GM18505 (cell line): Measurements from ENCODE around the gene FNDC3B.

Experiments
- ATAC-seq: cut with Tn5 transposase; IDR thresholded peaks from one replicate; pipeline ENCODE4 v1.9.1; 2021; ENCODE audit not compliant: unreplicated experiment
- POLR2A ChIP-seq: IDR thresholded peaks from 4 replicates; pipeline ENCODE4 v1.6.1; 2011; ENCODE audit warnings: borderline replicate concordance; ENCODE audit not compliant: insufficient read depth, insufficient read length; ENCODE audit errors: extremely low read depth

The FNDC3B gene

GRCh38 chr3:172192830-172193415 lies 153.5 kb downstream of the FNDC3B start:
- TF ChIP-seq POLR2A, result no peak

GRCh38 chr3:172193436-172193835 lies 154.1 kb downstream of the FNDC3B start:
- TF ChIP-seq POLR2A, result no peak
- no peak for ATAC-seq

More at GRCh38 chr3:172192830-172193415, 153.5 kb downstream of the FNDC3B start:
- ATAC-seq, result no peak

GRCh38 chr3:172194702-172195406 lies 155.5 kb downstream of the FNDC3B start:
- ATAC-seq, result no peak
- no peak for TF ChIP-seq POLR2A

- no peak for TF ChIP-seq POLR2A
- no peak for ATAC-seq
Observed at GRCh38 chr3:172195407-172195754, 156.0 kb downstream of the FNDC3B start.

- no peak for TF ChIP-seq POLR2A
- no peak for ATAC-seq
Observed at GRCh38 chr3:172197344-172197743, 158.0 kb downstream of the FNDC3B start.

GRCh38 chr3:172198428-172198827 lies 159.1 kb downstream of the FNDC3B start:
- TF ChIP-seq POLR2A, result no peak
- no peak for ATAC-seq

- ATAC-seq, result no peak
- no peak for TF ChIP-seq POLR2A
Observed at GRCh38 chr3:172199850-172200369, 160.5 kb downstream of the FNDC3B start.

GRCh38 chr3:172201136-172201869 lies 161.9 kb downstream of the FNDC3B start:
- TF ChIP-seq POLR2A, result no peak
- no peak for ATAC-seq

- ATAC-seq, result no peak
- no peak for TF ChIP-seq POLR2A
Observed at GRCh38 chr3:172201870-172202236, 162.5 kb downstream of the FNDC3B start.

GRCh38 chr3:172202797-172203196 lies 163.4 kb downstream of the FNDC3B start:
- no peak for TF ChIP-seq POLR2A
- ATAC-seq, result no peak

GRCh38 chr3:172203522-172204258 lies 164.3 kb downstream of the FNDC3B start:
- no peak for TF ChIP-seq POLR2A
- ATAC-seq, result no peak

- ATAC-seq, result no peak
- no peak for TF ChIP-seq POLR2A
Observed at GRCh38 chr3:172204716-172205115, 165.3 kb downstream of the FNDC3B start.
